ENCODE results near the gene NECTIN1.

NECTIN1 gene

GRCh38 chr11:119691701-119692539 lies 37.1 kb downstream of the NECTIN1 start:
- DNase-seq, result no peak

GRCh38 chr11:119691020-119691666 lies 37.9 kb downstream of the NECTIN1 start:
- no peak for DNase-seq

DNA sequence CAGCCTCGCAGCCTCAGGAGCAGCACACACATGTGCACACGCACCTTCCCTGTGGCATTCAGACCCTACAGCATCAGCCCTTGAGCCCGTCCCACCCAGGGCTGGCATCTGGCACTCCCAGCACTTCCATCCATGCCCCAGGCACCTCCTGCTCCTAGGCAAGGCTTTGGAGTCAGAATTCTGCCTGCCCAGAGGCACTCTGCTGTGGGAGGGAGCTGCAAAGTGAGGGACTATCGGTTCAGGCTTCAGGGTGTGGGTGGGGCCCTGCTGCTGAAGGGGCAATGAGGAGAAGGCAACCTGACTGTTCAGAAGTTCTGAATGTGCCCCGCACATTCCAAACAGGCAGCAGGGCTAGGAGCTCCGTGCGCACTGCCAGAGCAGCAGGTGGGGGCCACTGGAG lies 39.7 kb downstream of the NECTIN1 start:
- DNase-seq, result no peak

DNA sequence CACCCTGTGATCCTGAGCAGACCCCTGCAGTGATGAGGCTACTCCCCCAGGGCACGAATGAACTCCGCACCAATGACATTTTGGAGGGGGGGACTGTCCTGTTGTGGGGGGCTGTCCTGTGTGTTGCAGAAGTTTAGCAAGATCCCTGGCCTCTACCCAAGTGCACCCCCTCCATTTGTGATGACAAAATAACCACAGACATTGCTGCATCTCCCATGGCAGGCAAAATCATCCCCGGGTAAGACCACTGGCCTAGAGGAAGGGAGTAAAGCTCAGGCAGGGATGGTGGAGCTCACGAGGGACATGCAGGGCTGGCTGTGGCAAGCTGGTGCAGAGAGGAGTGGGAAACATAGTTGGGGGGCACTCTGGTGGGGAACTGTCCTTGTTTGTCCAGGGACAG lies 40.6 kb downstream of the NECTIN1 start:
- no peak for DNase-seq

DNA sequence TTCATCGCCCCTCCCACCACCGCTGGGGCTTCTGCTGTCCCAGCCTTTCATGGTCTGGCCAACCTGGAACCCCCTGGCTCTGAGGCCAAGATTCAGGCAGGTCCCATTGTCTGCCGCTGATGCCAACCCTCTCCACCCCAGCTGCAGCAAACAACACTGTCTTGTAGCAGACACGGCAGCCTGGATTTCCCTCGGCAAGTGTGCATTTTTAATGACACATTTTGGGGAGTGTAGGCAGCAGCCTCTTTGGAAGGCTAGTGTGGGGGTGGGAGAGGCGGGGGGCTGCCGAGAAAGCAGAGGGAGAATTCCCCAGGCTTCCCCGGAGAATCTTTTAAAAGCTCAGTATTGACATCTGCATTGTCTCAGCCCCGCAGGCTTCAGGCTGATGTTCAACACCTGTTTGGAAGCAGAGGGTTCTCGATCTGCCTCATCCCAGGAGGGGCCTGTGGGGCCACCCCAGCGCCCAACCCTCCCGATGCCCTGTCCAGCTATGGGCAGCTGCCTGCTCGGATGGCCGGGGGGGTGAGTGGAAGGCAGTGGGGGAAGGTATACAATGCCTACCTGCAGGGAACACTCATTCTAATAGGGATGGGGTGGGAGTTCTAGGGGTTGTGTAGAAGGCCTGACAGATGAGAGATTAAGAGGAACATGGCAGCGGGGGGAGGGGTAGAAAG lies 41.5 kb downstream of the NECTIN1 start:
- no peak for DNase-seq

- no peak for DNase-seq
These were observed 42.7 kb downstream of the NECTIN1 start for GRCh38 chr11:119686177-119686882.

- DNase-seq, result no peak
These were observed 43.8 kb downstream of the NECTIN1 start for GRCh38 chr11:119685111-119685746.

GRCh38 chr11:119684361-119685110 lies 44.5 kb downstream of the NECTIN1 start:
- no peak for DNase-seq

DNA sequence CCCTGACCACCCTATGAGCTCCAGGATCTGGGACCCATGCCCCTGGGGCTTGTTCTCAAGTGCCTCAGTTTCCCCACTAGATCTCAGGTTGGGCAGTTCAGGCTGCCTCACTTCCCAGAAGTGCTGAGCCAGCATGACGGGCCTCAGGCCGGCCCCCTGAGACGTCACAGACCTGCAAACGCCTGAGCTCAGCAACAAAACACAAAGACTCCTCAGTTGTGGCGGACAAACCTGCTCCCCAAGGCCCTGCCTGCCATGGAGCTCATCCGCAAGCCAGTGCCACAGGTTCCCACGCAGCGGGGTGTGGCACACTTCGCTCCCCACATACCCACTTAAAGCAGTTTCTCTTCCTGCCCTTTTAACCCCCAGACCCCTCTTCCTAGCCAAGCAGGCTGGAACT lies 45.2 kb downstream of the NECTIN1 start:
- DNase-seq, result no peak

DNA sequence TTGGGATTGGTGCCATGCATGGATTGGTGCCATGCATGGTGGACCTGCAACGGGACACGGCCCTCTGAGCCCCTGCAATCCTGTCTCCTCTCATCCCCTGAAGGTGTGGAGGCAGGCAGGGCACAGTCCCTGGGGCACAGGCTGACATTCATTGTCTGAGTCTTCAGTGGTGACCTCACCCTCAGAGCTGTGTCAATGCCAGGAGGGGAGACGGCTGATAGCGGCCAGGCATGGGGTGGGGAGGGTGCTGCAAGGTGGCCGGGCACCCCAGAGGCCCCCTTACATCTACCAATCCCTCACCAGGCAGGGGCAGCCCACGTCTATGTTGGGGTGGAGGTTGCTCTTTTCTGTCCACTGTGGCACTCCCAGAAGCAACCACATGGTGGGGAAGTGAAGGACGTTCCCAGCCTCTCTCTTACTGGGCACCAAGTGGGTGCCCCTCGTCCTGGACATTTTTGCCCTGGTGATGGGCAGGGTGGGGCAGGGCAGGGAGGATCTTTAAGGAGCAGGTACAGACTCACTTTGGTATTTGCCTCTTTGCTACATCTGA lies 47.6 kb downstream of the NECTIN1 start:
- DNase-seq, result no peak

GRCh38 chr11:119680541-119681360 lies 48.2 kb downstream of the NECTIN1 start:
- no peak for DNase-seq

GRCh38 chr11:119679346-119679745 lies 49.7 kb downstream of the NECTIN1 start:
- DNase-seq, result no peak

DNA sequence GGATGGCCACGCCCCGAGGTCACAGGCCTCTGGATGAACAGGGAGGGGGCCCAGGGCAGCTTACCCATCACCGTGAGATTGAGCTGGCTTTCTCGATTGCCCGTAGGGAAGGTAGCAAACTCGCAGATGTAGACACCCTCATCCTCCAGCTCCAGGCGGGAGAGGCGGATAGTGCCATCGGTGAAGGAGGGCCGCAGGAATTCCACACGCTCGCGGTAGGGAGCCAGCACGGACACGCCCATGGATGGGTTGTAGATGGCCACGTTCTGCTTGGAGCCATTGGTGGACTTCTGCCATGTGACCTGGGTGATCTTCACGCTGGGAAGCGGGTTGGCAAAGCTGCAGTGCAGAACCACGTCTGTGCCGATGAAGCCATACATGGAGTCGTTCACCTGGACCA lies 50.6 kb downstream of the NECTIN1 start:
- no peak for DNase-seq

- DNase-seq, result no peak
These were observed 51.2 kb downstream of the NECTIN1 start for GRCh38 chr11:119677840-119678239.

DNA sequence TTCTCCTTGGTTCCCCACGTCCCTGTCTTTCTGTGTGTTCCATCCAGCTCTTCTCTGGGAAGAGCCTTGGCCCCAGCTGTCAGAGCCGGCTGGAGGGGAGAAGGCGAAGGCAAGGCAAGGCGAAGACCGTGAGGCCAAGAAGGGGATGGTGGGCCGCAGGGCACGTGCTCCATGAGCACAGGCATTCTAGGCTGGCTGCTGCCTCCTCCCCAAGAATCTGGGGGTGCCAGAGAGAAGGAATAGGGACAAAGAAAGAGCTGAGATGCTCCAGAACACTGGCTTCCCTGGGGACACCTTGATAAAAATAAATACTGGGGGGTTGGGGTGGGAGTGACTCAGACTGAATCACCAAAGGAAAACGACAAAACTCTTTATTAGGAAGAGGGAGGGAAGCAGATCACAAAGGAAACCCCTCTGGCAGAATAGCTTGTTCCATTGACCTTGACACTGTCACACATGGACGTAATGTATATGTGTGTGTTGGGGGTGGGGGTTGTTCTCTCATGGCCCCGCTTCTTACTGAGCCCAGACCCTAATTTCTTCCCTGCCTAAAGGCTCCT lies 52.5 kb downstream of the NECTIN1 start:
- DNase-seq, result no peak

- DNase-seq, result no peak
These were observed 55.2 kb downstream of the NECTIN1 start for GRCh38 chr11:119673759-119674336.

GRCh38 chr11:119673052-119673758 lies 55.8 kb downstream of the NECTIN1 start:
- DNase-seq, result no peak

GRCh38 chr11:119672597-119672996 lies 56.4 kb downstream of the NECTIN1 start:
- DNase-seq, result no peak

DNA sequence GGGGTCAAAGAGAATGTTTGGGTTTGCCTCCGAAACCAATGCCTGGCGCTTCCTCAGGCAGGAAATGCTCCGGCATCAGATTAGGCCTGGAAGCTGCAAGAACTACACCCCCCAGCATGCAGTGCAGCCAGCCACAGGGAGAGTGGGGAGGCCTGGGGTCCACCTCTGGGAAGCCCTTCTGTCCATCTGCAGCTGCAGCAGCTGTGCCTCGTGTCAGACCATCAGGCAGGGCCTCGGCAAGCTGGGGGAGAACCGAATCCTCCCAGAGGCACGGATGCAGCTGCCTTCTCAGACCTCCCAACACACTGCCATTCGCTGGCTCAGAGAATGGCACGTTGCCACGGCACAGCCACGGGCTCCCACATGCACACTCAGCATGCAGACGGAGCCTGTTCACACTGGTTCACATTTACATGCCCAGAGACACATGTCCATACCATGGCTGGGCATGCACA lies 57.4 kb downstream of the NECTIN1 start:
- DNase-seq, result no peak
